GM21619 (cell line): ENCODE data around the gene DDC.

ENCODE experiments used
- ATAC-seq: cut with Tn5 transposase; IDR thresholded peaks from one replicate; pipeline ENCODE4 v1.9.1; 2021; ENCODE audit not compliant: unreplicated experiment

DDC gene

GRCh38 chr7:50418526-50419290, 146.5 kb downstream of the DDC start:
- ATAC-seq: no peak

- ATAC-seq: peak; percentile 91
Measured at GRCh38 chr7:50418086-50418515, 147.1 kb downstream of the DDC start.

GRCh38 chr7:50416527-50417182, 148.6 kb downstream of the DDC start:
- ATAC-seq: peak; percentile 76

GRCh38 chr7:50415844-50416364, 149.3 kb downstream of the DDC start:
- no peak for ATAC-seq

- ATAC-seq: no peak
Measured at GRCh38 chr7:50413561-50413960, 151.6 kb downstream of the DDC start.

- ATAC-seq: no peak
Measured at GRCh38 chr7:50412973-50413372, 152.2 kb downstream of the DDC start.

- no peak for ATAC-seq
Measured at GRCh38 chr7:50411332-50411731, 153.9 kb downstream of the DDC start.

GRCh38 chr7:50409856-50410745, 155.1 kb downstream of the DDC start:
- ATAC-seq: peak; percentile 52
